D721Med (cell line): ENCODE results near the gene PSAPL1.

ENCODE experiments used
- DNase-seq: peaks from one replicate; pipeline ENCODE4 v3.0.0; 2011; ENCODE audit warnings: low spot score; ENCODE audit not compliant: insufficient read length
- FAIRE-seq: peaks from 2 replicates; lab custom pipeline; 2011; peaks lifted over from hg19 to GRCh38; lab: Jason Lieb, UNC
- TF ChIP-seq, protein P1 (sequence below): IDR thresholded peaks from 2 replicates; pipeline ENCODE4 v1.5.1; 2012; ENCODE audit warnings: mild to moderate bottlenecking, control low read depth; ENCODE audit not compliant: insufficient read depth; ENCODE audit errors: missing control alignments

PSAPL1 gene

DNA sequence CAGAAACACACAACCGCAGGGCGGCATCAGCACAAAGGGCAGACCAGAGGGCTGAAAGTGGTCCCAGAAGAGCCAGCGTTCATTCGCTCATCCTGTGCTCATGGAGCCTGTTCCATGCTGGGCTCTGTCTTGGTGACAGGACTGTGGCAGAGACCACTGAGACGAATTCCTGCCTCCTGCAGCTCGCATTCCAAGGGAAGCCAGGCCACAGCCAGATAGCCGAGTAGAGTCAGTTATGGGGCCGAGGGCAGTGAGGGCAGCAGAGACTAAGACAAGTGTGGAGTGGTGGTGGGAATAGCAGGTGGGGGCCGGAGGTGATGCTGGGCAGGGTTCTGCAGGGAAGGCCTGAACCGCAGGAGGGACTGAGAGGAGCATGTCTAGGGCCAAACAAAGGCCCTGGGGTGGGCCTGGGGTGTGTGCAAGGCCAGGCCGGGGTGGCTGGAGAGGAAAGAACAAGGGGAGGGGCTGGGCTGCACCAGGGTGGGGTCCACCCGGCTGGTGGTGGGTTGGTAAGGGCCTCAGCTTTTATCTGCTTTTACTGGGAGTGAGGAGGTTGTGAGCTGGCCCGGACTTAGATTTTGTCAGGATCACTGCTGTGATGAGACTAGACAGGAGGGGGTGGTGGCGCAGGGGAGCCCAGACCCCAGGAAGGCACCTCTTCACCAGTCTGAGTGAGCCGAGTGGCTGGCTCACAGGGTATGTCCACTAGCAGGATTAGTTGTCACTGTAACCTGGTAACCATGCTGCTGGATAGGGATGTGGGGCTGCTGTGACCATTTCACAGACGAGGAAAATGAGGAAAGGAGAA is 6.3 kb downstream of the PSAPL1 start:
- FAIRE-seq (no peak), DNase-seq (peak; percentile 3)
- TF ChIP-seq, protein P1, sequence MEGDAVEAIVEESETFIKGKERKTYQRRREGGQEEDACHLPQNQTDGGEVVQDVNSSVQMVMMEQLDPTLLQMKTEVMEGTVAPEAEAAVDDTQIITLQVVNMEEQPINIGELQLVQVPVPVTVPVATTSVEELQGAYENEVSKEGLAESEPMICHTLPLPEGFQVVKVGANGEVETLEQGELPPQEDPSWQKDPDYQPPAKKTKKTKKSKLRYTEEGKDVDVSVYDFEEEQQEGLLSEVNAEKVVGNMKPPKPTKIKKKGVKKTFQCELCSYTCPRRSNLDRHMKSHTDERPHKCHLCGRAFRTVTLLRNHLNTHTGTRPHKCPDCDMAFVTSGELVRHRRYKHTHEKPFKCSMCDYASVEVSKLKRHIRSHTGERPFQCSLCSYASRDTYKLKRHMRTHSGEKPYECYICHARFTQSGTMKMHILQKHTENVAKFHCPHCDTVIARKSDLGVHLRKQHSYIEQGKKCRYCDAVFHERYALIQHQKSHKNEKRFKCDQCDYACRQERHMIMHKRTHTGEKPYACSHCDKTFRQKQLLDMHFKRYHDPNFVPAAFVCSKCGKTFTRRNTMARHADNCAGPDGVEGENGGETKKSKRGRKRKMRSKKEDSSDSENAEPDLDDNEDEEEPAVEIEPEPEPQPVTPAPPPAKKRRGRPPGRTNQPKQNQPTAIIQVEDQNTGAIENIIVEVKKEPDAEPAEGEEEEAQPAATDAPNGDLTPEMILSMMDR = no peak

DNA sequence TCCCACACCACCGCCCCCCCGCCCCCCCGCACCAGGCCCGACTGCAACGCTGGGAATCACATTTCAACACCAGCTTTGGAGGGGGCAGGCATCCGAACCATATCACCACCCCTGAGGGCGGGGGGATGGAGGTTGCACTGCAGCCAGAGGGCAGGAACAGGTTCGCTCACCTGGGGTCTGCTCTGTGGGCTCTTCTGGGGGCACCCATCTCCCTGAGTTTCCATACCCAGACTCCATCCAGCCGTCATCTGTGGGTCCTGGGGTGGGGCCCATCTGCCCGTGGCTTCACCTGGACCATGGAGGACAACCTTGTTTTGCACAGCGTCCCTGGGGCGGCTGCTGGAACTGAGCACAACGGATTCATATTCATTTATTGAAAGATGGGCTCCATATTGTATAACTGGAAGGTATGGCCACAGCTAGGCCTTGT is 6.9 kb downstream of the PSAPL1 start:
- DNase-seq = no peak
- no peak for FAIRE-seq
- TF ChIP-seq, protein P1 = no peak

DNA sequence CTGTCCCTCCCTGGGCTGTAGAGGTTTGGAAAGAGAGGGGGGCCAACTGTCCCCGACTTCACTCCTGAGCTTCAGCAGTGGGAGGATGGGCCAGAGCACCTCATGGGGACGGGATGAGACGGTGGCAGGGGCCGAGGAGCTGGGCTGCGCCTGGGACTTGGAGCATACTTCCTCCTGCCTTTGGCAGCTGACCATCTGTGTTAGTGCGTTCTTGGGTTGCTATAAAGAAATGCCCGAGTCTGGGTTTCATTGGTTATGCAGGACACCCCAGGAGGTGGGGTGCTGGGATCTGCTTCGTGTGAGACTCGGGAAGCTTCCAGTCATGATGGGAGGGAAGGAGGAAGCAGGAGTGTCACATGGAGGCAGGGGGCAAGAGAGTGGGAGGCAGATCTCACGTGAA is 7.4 kb downstream of the PSAPL1 start:
- TF ChIP-seq, protein P1 = no peak
- FAIRE-seq (no peak), DNase-seq (peak; percentile 9)

DNA sequence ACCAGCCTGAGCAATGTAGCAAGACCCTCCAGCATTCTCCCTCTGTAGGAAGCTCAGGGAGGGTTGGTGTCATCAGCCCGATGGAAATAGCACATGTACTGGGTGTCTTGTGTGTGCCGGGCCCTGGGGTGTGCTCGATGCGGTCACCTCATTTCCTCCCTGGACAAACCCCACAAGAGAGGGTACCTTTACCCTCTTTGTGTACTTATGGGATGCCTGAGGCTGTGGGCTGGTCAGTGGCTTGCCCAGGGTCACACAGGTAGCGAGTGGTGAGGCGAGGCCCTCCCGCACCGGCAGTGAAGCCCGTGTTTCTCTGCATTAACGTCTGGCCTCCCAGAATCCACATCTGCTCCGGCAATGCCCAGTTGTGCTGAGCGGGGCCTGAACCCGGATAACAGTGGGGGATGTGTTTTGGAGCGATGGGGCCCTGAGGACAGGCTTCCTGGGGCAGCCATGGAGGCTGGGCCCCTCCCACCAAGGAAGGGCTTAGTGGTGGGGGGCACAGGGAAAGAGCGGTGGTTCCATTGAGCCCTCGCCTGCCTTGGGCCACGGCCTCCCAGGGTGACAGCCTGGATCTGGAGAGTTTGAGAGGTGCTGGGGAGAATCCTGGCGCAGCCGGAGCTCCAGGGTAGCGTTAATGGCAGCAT is 8.1 kb downstream of the PSAPL1 start:
- FAIRE-seq (no peak), DNase-seq (peak; percentile 6)
- TF ChIP-seq, protein P1 = no peak

DNA sequence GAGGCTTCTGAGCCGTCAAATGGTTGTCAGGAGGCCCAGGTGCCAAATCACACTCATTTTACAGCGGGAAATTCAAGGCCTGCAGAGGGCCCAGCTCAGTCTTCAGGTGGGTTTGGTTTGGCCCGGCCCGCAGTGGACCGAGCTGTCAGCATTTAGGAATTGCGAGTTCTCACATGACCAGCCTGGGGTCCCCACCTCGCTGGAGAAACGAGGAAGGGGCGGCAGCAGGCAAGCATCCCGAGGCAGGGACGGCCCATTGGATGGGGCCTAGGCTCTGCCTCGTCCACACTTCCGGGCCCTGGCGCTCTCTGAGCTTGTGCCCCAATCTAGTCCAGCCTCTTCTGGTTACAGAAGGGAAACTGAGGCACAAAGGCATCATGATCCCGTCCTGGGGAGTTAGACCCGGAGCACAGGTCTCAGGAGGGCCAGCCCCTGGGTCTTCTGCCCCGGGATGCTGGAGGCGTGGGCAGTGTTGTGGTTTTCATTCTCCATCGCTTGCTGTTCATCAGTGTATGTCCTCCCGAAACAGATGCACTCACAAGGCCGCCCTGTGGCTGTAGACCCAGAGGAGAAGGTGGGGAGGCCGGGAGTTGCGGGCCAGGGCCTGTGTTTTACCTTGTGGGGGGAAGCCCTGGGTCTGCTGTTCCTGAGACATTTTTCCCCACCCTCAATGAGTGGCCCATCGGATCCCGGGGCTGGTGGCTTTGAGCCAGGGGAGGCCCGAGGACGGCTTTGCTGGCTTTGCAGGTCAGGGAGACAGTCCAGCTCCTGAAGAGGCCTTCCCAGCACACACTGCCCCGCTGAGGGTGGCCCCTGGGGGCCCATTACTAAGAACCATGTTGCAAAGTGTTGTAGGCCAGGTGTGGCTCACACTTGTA is 8.9 kb downstream of the PSAPL1 start:
- TF ChIP-seq, protein P1 = no peak
- FAIRE-seq = no peak
- DNase-seq = peak; percentile 3

DNA sequence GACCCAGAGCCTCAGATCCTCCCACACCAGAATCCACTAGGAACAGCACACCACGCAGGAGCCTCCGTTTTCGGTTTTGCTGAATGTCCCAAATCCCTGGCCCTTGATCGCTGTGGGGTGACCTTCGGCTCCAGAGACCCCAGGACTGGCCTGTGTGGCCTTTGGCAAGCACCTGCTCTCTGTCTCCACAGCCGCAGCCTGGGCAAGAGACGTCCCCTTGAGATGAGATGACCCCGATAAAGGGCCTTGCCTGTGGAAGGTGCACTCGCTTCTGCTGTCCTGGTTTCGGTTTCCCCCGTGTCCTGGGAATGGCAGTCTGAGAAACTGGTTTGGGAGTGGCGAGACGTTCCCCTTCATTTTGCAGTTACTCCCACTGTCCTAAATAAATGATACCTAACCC is 9.6 kb downstream of the PSAPL1 start:
- TF ChIP-seq, protein P1 = no peak
- FAIRE-seq (no peak), DNase-seq (peak; percentile 5)
